BJ (cell line): ENCODE measurements around the gene ATE1. TPM values are rescaled to one million over a fixed set of nuclear protein-coding genes. Genes with fewer than 3 reads are reported as not detected.

Source experiments
- CTCF ChIA-PET: fragments of 350-600 bp; formaldehyde crosslinking; extraction: SDS; loops from one replicate; lab custom pipeline; 2021; ENCODE audit warnings: antibody characterized with exemption, inconsistent platforms; lab: Yijun Ruan, JAX
- POLR2A ChIA-PET: fragments of 300-600 bp; sonication (Branson Sonifier 250); formaldehyde crosslinking; extraction: SDS; loops from one replicate; lab custom pipeline; 2021; ENCODE audit warnings: antibody characterized with exemption; lab: Charles Lee
- DNase-seq: peaks from one replicate; pipeline ENCODE4 v3.0.0-alpha.2; 2011; ENCODE audit warnings: low read depth
- H3K27me3 ChIP-seq: 2 replicates; pipeline ENCODE4 v1.6.0; 2011; ENCODE audit warnings: low read length; ENCODE audit not compliant: control insufficient read depth, insufficient read depth
- H3K36me3 ChIP-seq: 2 replicates; pipeline ENCODE4 v1.5.1; 2011; ENCODE audit warnings: low read length; ENCODE audit not compliant: control insufficient read depth, insufficient read depth
- H3K4me3 ChIP-seq: 2 replicates; pipeline ENCODE4 v1.5.1; 2011; ENCODE audit warnings: low read depth, mild to moderate bottlenecking, control low read depth, low read length
- polyA plus RNA-seq: library from polyadenylated mRNA; depleted of rRNA; stranded (reverse); fragments of >200 nt; gene quantifications from 2 replicates; pipeline ENCODE4 v1.2.3, GENCODE V29; 2011
- TF ChIP-seq, protein P1 (sequence below): IDR thresholded peaks from 2 replicates; pipeline ENCODE4 v1.5.1; 2011; ENCODE audit warnings: low read depth, mild to moderate bottlenecking, control low read depth, inconsistent platforms, low read length, moderate library complexity; ENCODE audit not compliant: insufficient read depth

ATE1 gene
- polyA plus RNA-seq, 1 experiment, result 7.4 TPM

DNA sequence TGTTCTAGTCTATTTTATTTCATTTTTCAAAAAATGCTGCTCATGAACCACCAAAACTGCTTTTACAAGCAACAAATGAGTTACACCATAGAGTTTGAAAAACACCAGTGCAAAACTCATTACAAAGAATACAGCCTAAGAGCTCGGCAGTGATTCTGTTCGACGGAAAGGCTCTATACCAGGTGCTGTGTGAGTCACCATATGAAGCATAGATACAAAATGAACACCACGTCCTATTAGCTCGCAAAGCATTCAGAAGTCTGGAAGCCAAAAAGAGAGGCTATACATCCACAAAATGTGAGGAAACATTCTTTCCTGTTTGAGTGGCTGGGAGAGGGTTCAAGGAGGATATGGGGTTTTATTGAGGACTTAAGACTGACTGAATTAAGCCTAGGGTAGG, 136.1 kb downstream of the ATE1 start:
- no peaks in the 10 kb centered on the region for H3K36me3 ChIP-seq
- ChIA-PET CTCF (no interaction called here), POLR2A (no interaction called here)
- H3K4me3 ChIP-seq, result no peak overlapping the region
- TF ChIP-seq, protein P1, sequence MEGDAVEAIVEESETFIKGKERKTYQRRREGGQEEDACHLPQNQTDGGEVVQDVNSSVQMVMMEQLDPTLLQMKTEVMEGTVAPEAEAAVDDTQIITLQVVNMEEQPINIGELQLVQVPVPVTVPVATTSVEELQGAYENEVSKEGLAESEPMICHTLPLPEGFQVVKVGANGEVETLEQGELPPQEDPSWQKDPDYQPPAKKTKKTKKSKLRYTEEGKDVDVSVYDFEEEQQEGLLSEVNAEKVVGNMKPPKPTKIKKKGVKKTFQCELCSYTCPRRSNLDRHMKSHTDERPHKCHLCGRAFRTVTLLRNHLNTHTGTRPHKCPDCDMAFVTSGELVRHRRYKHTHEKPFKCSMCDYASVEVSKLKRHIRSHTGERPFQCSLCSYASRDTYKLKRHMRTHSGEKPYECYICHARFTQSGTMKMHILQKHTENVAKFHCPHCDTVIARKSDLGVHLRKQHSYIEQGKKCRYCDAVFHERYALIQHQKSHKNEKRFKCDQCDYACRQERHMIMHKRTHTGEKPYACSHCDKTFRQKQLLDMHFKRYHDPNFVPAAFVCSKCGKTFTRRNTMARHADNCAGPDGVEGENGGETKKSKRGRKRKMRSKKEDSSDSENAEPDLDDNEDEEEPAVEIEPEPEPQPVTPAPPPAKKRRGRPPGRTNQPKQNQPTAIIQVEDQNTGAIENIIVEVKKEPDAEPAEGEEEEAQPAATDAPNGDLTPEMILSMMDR, result no peak
- DNase-seq, result no peak
- no peaks in the 10 kb centered on the region for H3K27me3 ChIP-seq

DNA sequence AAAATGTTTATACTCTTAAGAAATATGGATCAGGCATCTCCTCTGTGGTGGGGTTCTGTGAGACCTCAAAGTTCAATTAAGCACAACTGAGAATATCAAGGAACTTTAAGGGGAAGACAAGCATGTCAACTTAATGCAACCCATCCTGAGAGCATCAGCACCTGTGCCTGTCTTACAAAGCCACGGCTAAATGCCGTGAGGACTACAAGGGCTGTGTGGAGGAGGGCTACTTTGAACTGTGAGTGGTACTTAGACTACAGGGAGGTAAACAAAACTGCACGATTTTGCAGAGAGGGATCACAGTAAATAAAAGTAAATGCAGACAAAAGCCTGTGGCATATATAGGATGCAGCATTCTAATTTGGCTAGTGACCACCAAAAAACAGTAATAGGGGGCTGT, 139.1 kb downstream of the ATE1 start:
- Histone ChIP-seq H3K27me3 (no peaks in the 10 kb centered on the region), H3K4me3 (no peak overlapping the region), H3K36me3 (no peaks in the 10 kb centered on the region)
- CTCF ChIA-PET, result no interaction called here
- no peak for DNase-seq
- TF ChIP-seq, protein P1, result no peak
- POLR2A ChIA-PET, result no interaction called here

DNA sequence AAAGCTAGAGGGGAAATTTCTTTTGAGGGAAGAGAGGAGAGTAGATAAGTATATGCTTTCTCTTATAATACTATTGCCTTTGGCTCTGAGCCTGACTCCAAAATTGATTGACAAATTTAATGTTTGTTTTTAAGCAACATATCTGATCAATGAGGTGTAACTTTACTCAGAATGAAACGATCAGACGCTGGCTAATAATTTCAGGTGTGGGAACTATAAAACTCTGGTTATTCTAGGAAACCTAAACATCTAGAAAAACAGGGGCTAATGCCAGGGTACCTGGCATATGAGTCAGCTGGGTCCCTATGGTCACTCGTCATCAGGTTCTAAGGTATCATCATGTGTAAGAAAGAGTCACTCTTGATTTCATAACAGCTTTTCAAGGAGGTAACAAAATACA, 139.7 kb downstream of the ATE1 start:
- POLR2A ChIA-PET, result no interaction called here
- Histone ChIP-seq H3K27me3 (no peaks in the 10 kb centered on the region), H3K36me3 (no peaks in the 10 kb centered on the region), H3K4me3 (no peak overlapping the region)
- TF ChIP-seq, protein P1, result no peak
- CTCF ChIA-PET, result no interaction called here
- DNase-seq, result no peak

DNA sequence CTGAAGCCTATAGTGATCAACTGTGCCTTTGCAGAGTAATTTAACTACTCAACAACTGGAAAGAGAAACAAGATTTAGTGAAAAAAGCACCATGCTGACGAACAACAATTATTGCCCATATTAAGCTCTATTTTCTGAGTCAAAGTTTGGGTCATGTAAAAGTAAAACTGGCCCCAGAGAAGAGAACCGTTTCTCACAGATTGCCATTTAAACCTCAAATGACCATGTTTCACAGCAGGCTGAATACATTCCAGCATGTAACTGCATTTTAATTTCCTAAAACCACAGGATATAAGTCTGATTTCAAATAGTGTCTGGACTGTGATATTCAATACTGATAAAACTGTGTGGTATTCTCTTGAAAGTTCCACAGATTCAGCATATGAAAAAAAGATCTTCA, 140.7 kb downstream of the ATE1 start:
- no peak for DNase-seq
- ChIA-PET CTCF (interaction anchor here (0.9 kb wide), 1 partner anchor 20 kb away, joined by 3 read pairs; no protein-coding TSS in a partner anchor), POLR2A (no interaction called here)
- Histone ChIP-seq H3K36me3 (0 out of 2 replicates have a peak, but pooled peaks cover 1% of the 10 kb centered on the region), H3K27me3 (no peaks in the 10 kb centered on the region), H3K4me3 (no peak overlapping the region)
- TF ChIP-seq, protein P1, result no peak

DNA sequence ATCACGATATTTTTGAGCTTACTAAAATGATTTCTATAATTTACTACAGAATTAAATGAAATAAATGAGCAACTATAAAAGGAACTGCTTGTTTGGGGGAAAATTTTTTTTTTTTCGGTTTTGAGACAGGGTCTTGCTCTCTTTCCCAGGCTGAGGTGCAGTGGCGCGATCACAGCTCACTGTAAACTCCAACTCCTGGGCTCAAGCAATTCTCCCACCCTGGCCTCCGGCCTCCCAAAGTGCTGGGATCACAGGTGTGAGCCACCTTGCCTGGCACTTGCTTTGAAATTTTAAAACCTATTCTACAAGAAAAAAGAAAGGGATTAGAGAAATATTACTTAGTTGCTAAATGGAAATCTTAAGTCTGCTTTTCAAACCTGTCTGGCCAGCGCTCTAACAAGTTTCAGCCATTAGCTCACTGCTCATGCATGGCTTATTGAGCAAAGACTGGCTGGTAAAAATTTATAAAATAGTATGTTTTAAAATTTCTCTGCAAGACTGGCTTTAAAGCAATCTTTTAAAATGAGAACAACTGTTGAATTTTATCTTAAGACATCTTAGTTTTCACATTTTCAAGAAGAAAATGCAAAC, 144.0 kb downstream of the ATE1 start:
- Histone ChIP-seq H3K27me3 (no peaks in the 10 kb centered on the region), H3K4me3 (no peak overlapping the region), H3K36me3 (peaks cover 3% of the 10 kb centered on the region; the same call in 1 of the 2 replicates)
- POLR2A ChIA-PET, result interaction anchor here (0.6 kb wide), 1 partner anchor 11 kb away, joined by 3 read pairs; no protein-coding TSS in a partner anchor
- DNase-seq, result no peak
- TF ChIP-seq, protein P1, result no peak
- CTCF ChIA-PET, result interaction anchor here (1.0 to 1.2 kb wide), 2 partner anchors 11 to 38 kb away, joined by 3 to 9 read pairs; no protein-coding TSS in a partner anchor
